Measurements from ENCODE around the gene PDE8A. TPM values are rescaled to one million over a fixed set of nuclear protein-coding genes. Genes with fewer than 3 reads are reported as not detected.

PDE8A gene
- total and polyA plus RNA-seq, 10 of the 15 experiments (the other 5 are each of a cell fraction or from before 2014, with no cell fraction given), result 6.7 to 69.2 (median 27.2) TPM

DNA sequence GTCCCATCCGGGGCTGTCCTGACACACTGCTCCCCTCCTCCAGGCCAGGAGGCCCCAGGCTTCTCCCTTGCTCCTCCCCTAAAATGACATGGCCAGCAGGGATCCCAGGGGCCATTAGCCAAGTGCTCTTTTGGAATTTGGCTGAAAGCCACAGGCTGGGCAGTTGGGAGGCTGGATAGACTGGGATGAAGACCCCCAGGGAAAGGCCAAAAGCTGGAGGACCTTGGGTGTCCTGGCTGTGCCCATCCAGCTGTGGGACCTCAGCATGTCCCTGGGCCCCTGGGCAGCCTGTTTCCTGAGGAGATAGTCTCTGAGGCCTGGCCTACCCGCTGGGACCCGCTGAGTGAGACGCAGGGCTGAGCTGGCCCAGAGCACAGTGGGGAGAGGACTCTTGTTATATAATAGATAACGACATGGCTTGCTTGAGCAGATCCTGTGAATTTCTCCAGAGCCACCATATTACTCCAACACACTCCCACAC, 5.7 kb upstream of the PDE8A start:
- H3K4me3 ChIP-seq, result no peak overlapping the region
- ChIA-PET SMC1A (ENCODE audit: uncharacterized antibody, unreplicated experiment) (interaction anchor here (0.7 to 9.3 kb wide), 2 partner anchors 17 to 69 kb away, joined by 3 to 80 read pairs; no protein-coding TSS in a partner anchor), POLR2A (no interaction called here), CTCF (interaction anchor here (1.1 kb wide), 1 partner anchor 68 kb away, joined by 3 read pairs; no protein-coding TSS in a partner anchor), RAD21 (ENCODE audit: unreplicated experiment) (interaction anchor here (1.1 kb wide), 1 partner anchor 13 kb away, joined by 4 read pairs; no protein-coding TSS in a partner anchor)
- no peaks in the 10 kb centered on the region for H3K9me3 ChIP-seq (replicated peaks; ENCODE audit: control insufficient read depth, insufficient read depth, low read length)
- H3K36me3 ChIP-seq (ENCODE audit: control insufficient read depth in 2 of 2, insufficient read depth in 2 of 2, low read length in 1 of 2), result no peaks in the 10 kb centered on the region
- H3K27me3 ChIP-seq (replicated peaks in 1 of 2; ENCODE audit: control insufficient read depth in 2 of 2, insufficient read depth in 2 of 2, low read length in 1 of 2), result no peaks in the 10 kb centered on the region
- 88% methylated on average over 5 of the region's 5 CpGs for WGBS (ENCODE audit: insufficient coverage, insufficient replicate concordance, low lambda C conversion rate, missing lambda C conversion rate)
- TF ChIP-seq, protein P1, sequence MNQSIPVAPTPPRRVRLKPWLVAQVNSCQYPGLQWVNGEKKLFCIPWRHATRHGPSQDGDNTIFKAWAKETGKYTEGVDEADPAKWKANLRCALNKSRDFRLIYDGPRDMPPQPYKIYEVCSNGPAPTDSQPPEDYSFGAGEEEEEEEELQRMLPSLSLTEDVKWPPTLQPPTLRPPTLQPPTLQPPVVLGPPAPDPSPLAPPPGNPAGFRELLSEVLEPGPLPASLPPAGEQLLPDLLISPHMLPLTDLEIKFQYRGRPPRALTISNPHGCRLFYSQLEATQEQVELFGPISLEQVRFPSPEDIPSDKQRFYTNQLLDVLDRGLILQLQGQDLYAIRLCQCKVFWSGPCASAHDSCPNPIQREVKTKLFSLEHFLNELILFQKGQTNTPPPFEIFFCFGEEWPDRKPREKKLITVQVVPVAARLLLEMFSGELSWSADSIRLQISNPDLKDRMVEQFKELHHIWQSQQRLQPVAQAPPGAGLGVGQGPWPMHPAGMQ (IDR thresholded peaks at IDR 0.05; ENCODE audit: borderline replicate concordance), result no peak
- no peak for TF ChIP-seq BRCA1 (IDR thresholded peaks at IDR 0.05; ENCODE audit: low read depth, low read length)
- H3K79me2 ChIP-seq (ENCODE audit: control insufficient read depth, insufficient read depth, low read length), result no peaks in the 10 kb centered on the region
- in situ Hi-C loops (cut with MboI) (no loop called here), intact Hi-C loops (cut with micrococcal nuclease; ENCODE audit: unreplicated experiment) (no loop called here)
- no peak for FAIRE-seq
- no peak for DNase-seq (ENCODE audit: low read depth, low spot score)
- no peak for ATAC-seq
- no peaks in the 10 kb centered on the region for H4K20me1 ChIP-seq (ENCODE audit: control insufficient read depth, insufficient read depth)
- BruUV-seq (replicated peaks), result no TSS peak
- peaks cover 9% of the 10 kb centered on the region for H3K4me1 ChIP-seq (ENCODE audit: control insufficient read depth, insufficient read depth, low read length)
- H3K27ac ChIP-seq (ENCODE audit: control insufficient read depth, insufficient read depth), result no peak overlapping the region
- no peak overlapping the region for H3K4me2 ChIP-seq (ENCODE audit: control insufficient read depth, insufficient read depth)
- no peak overlapping the region for H3K9ac ChIP-seq (ENCODE audit: control insufficient read depth, insufficient read depth, low read length)
- no peak overlapping the region for H2AFZ ChIP-seq (ENCODE audit: control insufficient read depth, low read depth, low read length)

DNA sequence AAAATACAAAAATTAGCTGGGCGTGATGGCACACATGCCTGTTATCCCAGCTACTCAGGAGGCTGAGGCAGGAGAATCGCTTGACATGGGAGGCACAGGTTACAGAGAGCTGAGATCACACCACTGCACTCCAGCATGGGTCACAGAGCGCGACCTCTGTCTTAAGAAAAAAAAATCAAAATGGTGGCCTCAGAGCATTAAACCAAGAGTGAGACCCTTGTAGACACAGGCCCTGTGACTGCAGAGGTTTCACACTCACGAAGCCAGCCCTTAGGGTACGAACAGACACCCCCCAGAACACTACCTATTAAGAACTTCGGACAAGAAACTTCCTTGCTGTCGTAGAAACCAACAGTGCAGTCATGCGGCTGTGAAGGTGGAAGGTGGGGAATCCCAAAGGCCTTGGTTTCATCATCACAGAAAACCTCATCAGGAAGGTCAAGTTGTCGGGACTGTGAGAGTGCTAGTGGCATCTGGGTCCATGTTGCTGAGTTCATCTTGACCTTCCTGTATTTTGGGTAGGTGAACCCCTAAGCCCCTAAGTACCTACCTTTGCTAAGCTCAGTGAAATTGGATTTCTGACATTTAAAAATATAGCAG, 4.8 kb upstream of the PDE8A start:
- ChIA-PET RAD21 (ENCODE audit: unreplicated experiment) (interaction anchor here (0.8 to 1.5 kb wide), 3 partner anchors 27 to 70 kb away, joined by 3 to 4 read pairs (median 3); no protein-coding TSS in a partner anchor), SMC1A (ENCODE audit: uncharacterized antibody, unreplicated experiment) (interaction anchor here (0.7 to 9.3 kb wide), 7 partner anchors 11 to 372 kb away, joined by 3 to 80 read pairs (median 6); no protein-coding TSS in a partner anchor), CTCF (interaction anchor here (1.0 kb wide), 2 partner anchors 68 to 260 kb away, joined by 3 to 7 read pairs; no protein-coding TSS in a partner anchor), POLR2A (interaction anchor here (1.6 kb wide), 1 partner anchor 12 kb away, joined by 4 read pairs; no protein-coding TSS in a partner anchor)
- peaks cover 6% of the 10 kb centered on the region for H3K79me2 ChIP-seq (ENCODE audit: control insufficient read depth, insufficient read depth, low read length)
- DNase-seq (ENCODE audit: low read depth, low spot score), result no peak
- H3K27me3 ChIP-seq (replicated peaks in 1 of 2; ENCODE audit: control insufficient read depth in 2 of 2, insufficient read depth in 2 of 2, low read length in 1 of 2), result no peaks in the 10 kb centered on the region
- intact Hi-C loops (cut with micrococcal nuclease; ENCODE audit: unreplicated experiment), result no loop called here
- H3K9ac ChIP-seq (ENCODE audit: control insufficient read depth, insufficient read depth, low read length), result no peak overlapping the region
- no peak overlapping the region for H3K4me3 ChIP-seq
- WGBS (ENCODE audit: insufficient coverage, insufficient replicate concordance, low lambda C conversion rate, missing lambda C conversion rate), result 40% methylated on average over 10 of the region's 10 CpGs
- H2AFZ ChIP-seq (ENCODE audit: control insufficient read depth, low read depth, low read length), result peak overlapping the region; percentile 81
- H3K4me1 ChIP-seq (ENCODE audit: control insufficient read depth, insufficient read depth, low read length), result peaks cover 9% of the 10 kb centered on the region
- H3K9me3 ChIP-seq (replicated peaks; ENCODE audit: control insufficient read depth, insufficient read depth, low read length), result no peaks in the 10 kb centered on the region
- H4K20me1 ChIP-seq (ENCODE audit: control insufficient read depth, insufficient read depth), result no peaks in the 10 kb centered on the region
- in situ Hi-C loops (cut with MboI), result no loop called here
- peak; percentile 3 for ATAC-seq
- H3K36me3 ChIP-seq (ENCODE audit: control insufficient read depth in 2 of 2, insufficient read depth in 2 of 2, low read length in 1 of 2), result no peaks in the 10 kb centered on the region
- peak; percentile 73 for FAIRE-seq
- BruUV-seq (replicated peaks), result no TSS peak
- H3K27ac ChIP-seq (ENCODE audit: control insufficient read depth, insufficient read depth), result peak overlapping the region; percentile 27; the same call in 1 of the 2 replicates
- H3K4me2 ChIP-seq (ENCODE audit: control insufficient read depth, insufficient read depth), result peak overlapping the region; percentile 67
- no peak for TF ChIP-seq KDM1A (IDR thresholded peaks at IDR 0.05; ENCODE audit: borderline replicate concordance)
- peak in 1 of 2 experiments; percentile 57; a peak in 2 of 4 replicates for TF ChIP-seq IKZF2 (IDR thresholded peaks at IDR 0.05)
- 0 out of 2 replicates have a peak, but pooled peaks have one; percentile 18 for TF ChIP-seq NR2C1 (IDR thresholded peaks at IDR 0.05)
- no peak for TF ChIP-seq HDGF (IDR thresholded peaks at IDR 0.05)
- TF ChIP-seq RUNX3 (IDR thresholded peaks at IDR 0.05; ENCODE audit: low read length), result peak; percentile 67; the same call in 1 of the 2 replicates
- TF ChIP-seq MTA3 (IDR thresholded peaks at IDR 0.05; ENCODE audit: borderline replicate concordance, low read length), result no peak
- peak; percentile 72 for TF ChIP-seq YY1 (IDR thresholded peaks at IDR 0.05; ENCODE audit: low read depth, low read length)
- no peak for TF ChIP-seq FOXK2 (IDR thresholded peaks at IDR 0.05)
- TF ChIP-seq CBX3 (IDR thresholded peaks at IDR 0.05; ENCODE audit: borderline replicate concordance, low read depth), result no peak
- TF ChIP-seq NR2F1 (conservative IDR thresholded peaks at IDR 0.05), result peak; percentile 91
- TF ChIP-seq, protein P2, sequence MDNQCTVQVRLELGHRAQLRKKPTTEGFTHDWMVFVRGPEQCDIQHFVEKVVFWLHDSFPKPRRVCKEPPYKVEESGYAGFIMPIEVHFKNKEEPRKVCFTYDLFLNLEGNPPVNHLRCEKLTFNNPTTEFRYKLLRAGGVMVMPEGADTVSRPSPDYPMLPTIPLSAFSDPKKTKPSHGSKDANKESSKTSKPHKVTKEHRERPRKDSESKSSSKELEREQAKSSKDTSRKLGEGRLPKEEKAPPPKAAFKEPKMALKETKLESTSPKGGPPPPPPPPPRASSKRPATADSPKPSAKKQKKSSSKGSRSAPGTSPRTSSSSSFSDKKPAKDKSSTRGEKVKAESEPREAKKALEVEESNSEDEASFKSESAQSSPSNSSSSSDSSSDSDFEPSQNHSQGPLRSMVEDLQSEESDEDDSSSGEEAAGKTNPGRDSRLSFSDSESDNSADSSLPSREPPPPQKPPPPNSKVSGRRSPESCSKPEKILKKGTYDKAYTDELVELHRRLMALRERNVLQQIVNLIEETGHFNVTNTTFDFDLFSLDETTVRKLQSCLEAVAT (IDR thresholded peaks at IDR 0.05), result 0 out of 2 replicates have a peak, but pooled peaks have one; percentile 44
- TF ChIP-seq CREM (IDR thresholded peaks at IDR 0.05; ENCODE audit: low read depth), result peak; percentile 65; the same call in 1 of the 2 replicates
- TF ChIP-seq BHLHE40 (IDR thresholded peaks at IDR 0.05; ENCODE audit: borderline replicate concordance in 1 of 2, low read depth in 2 of 2, low read length in 1 of 2), result no peak
